Fibroblast of mammary gland (primary cell): ENCODE data around the gene HADH.

ENCODE experiments used
- DNase-seq: peaks from one replicate; pipeline ENCODE4 v3.0.0-alpha.2; 2010; ENCODE audit warnings: low read depth
- H3K4me3 ChIP-seq: 2 replicates; pipeline ENCODE4 v1.5.1; 2011; ENCODE audit warnings: low read depth, mild to moderate bottlenecking, low read length, moderate library complexity; ENCODE audit not compliant: control insufficient read depth
- CTCF ChIP-seq: conservative IDR thresholded peaks from 2 replicates; pipeline ENCODE4 v1.5.1; 2011; ENCODE audit warnings: low read depth, low read length, inconsistent platforms; ENCODE audit not compliant: control insufficient read depth, insufficient read depth

HADH gene

GRCh38 chr4:107970063-107970798 is 19.5 kb upstream of the HADH start:
- no peak for TF ChIP-seq CTCF
- no peak for DNase-seq
- no peak overlapping the region for H3K4me3 ChIP-seq

- no peak for DNase-seq
- no peak overlapping the region for H3K4me3 ChIP-seq
- TF ChIP-seq CTCF, result no peak
Observed at GRCh38 chr4:107972605-107973004, 17.1 kb upstream of the HADH start.

GRCh38 chr4:107974523-107974922 is 15.2 kb upstream of the HADH start:
- DNase-seq, result no peak
- no peak for TF ChIP-seq CTCF
- H3K4me3 ChIP-seq, result no peak overlapping the region

GRCh38 chr4:107977482-107977881 is 12.2 kb upstream of the HADH start:
- no peak for DNase-seq
- TF ChIP-seq CTCF, result no peak
- no peak overlapping the region for H3K4me3 ChIP-seq

- TF ChIP-seq CTCF, result no peak
- DNase-seq, result no peak
- H3K4me3 ChIP-seq, result no peak overlapping the region
Observed at GRCh38 chr4:107977966-107978705, 11.6 kb upstream of the HADH start.

GRCh38 chr4:107978716-107979451 is 10.8 kb upstream of the HADH start:
- DNase-seq, result no peak
- no peak for TF ChIP-seq CTCF
- H3K4me3 ChIP-seq, result no peak overlapping the region
